HG02973 (cell line): Measurements from ENCODE around the gene ADRA2C.

ENCODE experiments used
- ATAC-seq: cut with Tn5 transposase; IDR thresholded peaks from one replicate; pipeline ENCODE4 v1.9.1; 2021; ENCODE audit warnings: moderate library complexity; ENCODE audit not compliant: unreplicated experiment

The ADRA2C gene

GRCh38 chr4:3791910-3792542 is 25.8 kb downstream of the ADRA2C start:
- ATAC-seq = no peak

- ATAC-seq = no peak
Measured at GRCh38 chr4:3792813-3793212, 26.6 kb downstream of the ADRA2C start.

- no peak for ATAC-seq
Measured at GRCh38 chr4:3793545-3793944, 27.4 kb downstream of the ADRA2C start.

- ATAC-seq = no peak
Measured at GRCh38 chr4:3796960-3797359, 30.8 kb downstream of the ADRA2C start.

GRCh38 chr4:3797831-3798790 is 31.9 kb downstream of the ADRA2C start:
- ATAC-seq = no peak

GRCh38 chr4:3799496-3799895 is 33.3 kb downstream of the ADRA2C start:
- ATAC-seq = no peak

- ATAC-seq = no peak
Measured at GRCh38 chr4:3800351-3800750, 34.2 kb downstream of the ADRA2C start.

GRCh38 chr4:3801521-3801920 is 35.3 kb downstream of the ADRA2C start:
- ATAC-seq = no peak

- no peak for ATAC-seq
Measured at GRCh38 chr4:3801931-3802550, 35.9 kb downstream of the ADRA2C start.

- no peak for ATAC-seq
Measured at GRCh38 chr4:3802571-3803474, 36.6 kb downstream of the ADRA2C start.

GRCh38 chr4:3803475-3803847 is 37.3 kb downstream of the ADRA2C start:
- ATAC-seq = no peak

- no peak for ATAC-seq
Measured at GRCh38 chr4:3803946-3804345, 37.8 kb downstream of the ADRA2C start.

GRCh38 chr4:3805026-3805425 is 38.8 kb downstream of the ADRA2C start:
- no peak for ATAC-seq

- no peak for ATAC-seq
Measured at GRCh38 chr4:3805731-3806130, 39.5 kb downstream of the ADRA2C start.

GRCh38 chr4:3807311-3807710 is 41.1 kb downstream of the ADRA2C start:
- ATAC-seq = no peak

- no peak for ATAC-seq
Measured at GRCh38 chr4:3807822-3808496, 41.8 kb downstream of the ADRA2C start.

GRCh38 chr4:3808597-3808996 is 42.4 kb downstream of the ADRA2C start:
- ATAC-seq = no peak

GRCh38 chr4:3809028-3809427 is 42.8 kb downstream of the ADRA2C start:
- ATAC-seq = no peak

- no peak for ATAC-seq
Measured at GRCh38 chr4:3809451-3810110, 43.4 kb downstream of the ADRA2C start.
